Measurements from ENCODE around the gene UGT1A4. TPM values are rescaled to one million over a fixed set of nuclear protein-coding genes. Genes with fewer than 3 reads are reported as not detected.

Gene UGT1A4
- total and polyA plus RNA-seq, 2 of the 8 experiments (the other 6 are each of a cell fraction or from before 2014, with no cell fraction given): not detected

DNA sequence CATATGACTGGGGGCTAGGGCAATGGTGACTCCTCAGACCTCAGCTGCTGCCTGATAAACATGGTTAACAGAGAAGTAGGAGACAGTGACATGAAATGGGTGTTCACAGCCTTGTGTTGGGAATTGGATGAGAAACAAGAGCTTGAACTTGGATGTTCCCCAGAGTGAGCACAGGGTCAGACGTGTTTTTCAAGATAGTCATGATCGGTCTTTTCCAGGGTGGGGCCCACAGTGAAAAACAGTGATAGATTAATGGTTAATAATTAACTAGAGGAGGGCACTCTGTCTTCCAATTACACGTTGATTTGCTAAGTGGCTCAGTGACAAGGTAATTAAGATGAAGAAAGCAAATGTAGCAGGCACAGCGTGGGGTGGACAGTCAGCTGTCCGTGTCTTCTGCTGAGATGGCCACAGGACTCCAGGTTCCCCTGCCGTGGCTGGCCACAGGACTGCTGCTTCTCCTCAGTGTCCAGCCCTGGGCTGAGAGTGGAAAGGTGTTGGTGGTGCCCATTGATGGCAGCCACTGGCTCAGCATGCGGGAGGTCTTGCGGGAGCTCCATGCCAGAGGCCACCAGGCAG is 10.3 kb downstream of the UGT1A4 start, which contains the start of gene UGT1A3:
TSS of gene UGT1A3 (plus strand) at position 320 of the 579 bp plus-strand sequence. CDS start at position 405, 85 bp downstream.
- H3K23me2 ChIP-seq (ENCODE audit: low read depth, low read length): no peaks in the 10 kb centered on the region
- H2BK12ac ChIP-seq (ENCODE audit: low read depth, low read length): no peak within 1 kb of the TSS
- no peak within 1 kb of the TSS for H3K18ac ChIP-seq (ENCODE audit: extremely low read depth, low read length)
- H3K4ac ChIP-seq (replicated peaks; ENCODE audit: insufficient read length, low read depth, low read length): no peak within 1 kb of the TSS
- no peak within 1 kb of the TSS for H3K9ac ChIP-seq (replicated peaks in 1 of 4; ENCODE audit: extremely low read depth in 1 of 4, low read depth in 3 of 4, low read length in 3 of 4)
- H2BK15ac ChIP-seq (ENCODE audit: low read length): no peak within 1 kb of the TSS
- ChIA-PET POLR2A (ENCODE audit: partially characterized antibody) (no interaction called here), CTCF (ENCODE audit: partially characterized antibody) (interaction anchor here (1.3 to 1.4 kb wide), 2 partner anchors 8 to 17 kb away, joined by 3 to 4 read pairs; no protein-coding TSS in a partner anchor)
- no peak within 1 kb of the TSS for H2AFZ ChIP-seq (ENCODE audit: low read length)
- H2AK5ac ChIP-seq (ENCODE audit: low read depth, low read length): no peak within 1 kb of the TSS
- no peak within 1 kb of the TSS for H3K56ac ChIP-seq (replicated peaks; ENCODE audit: insufficient read length, low read depth, low read length)
- no peak within 1 kb of the TSS for H3K4me2 ChIP-seq (ENCODE audit: insufficient read depth in 1 of 2, low read depth in 2 of 2, low read length in 2 of 2)
- no peak within 1 kb of the TSS for H3K23ac ChIP-seq (ENCODE audit: insufficient read length)
- no peak within 1 kb of the TSS for H2BK5ac ChIP-seq (ENCODE audit: low read depth, low read length)
- no peak within 1 kb of the TSS for H4K5ac ChIP-seq (ENCODE audit: insufficient read length, low read depth, low read length)
- 87% methylated on average over 8 of the region's 8 CpGs; no CpG with 5 or more reads in 1 of the 2 experiments for WGBS, 2 experiments (ENCODE audit: extremely low coverage in 1 of 2, insufficient coverage in 1 of 2, insufficient read length in 1 of 2, insufficient replicate concordance in 2 of 2, low coverage in 1 of 2, low lambda C conversion rate in 2 of 2, missing lambda C conversion rate in 1 of 2)
- H3K36me3 ChIP-seq (ENCODE audit: control insufficient read depth in 2 of 4, insufficient read depth in 4 of 4, low read length in 3 of 4): no peaks in the 10 kb centered on the region
- H3K4me1 ChIP-seq (replicated peaks in 1 of 4; ENCODE audit: control insufficient read depth in 3 of 4, insufficient read depth in 4 of 4, low read length in 3 of 4): no peaks in the 10 kb centered on the region
- no peaks in the 10 kb centered on the region for H3K79me2 ChIP-seq (ENCODE audit: control insufficient read depth in 1 of 2, insufficient read depth in 2 of 2, low read length in 2 of 2)
- TF ChIP-seq ZNF274 (IDR thresholded peaks at IDR 0.05; ENCODE audit: borderline replicate concordance, extremely low read depth, low read length) (no peak), YY1 (IDR thresholded peaks at IDR 0.05; ENCODE audit: low read depth, low read length) (no peak), RXRA (IDR thresholded peaks at IDR 0.05; ENCODE audit: insufficient read depth, low read depth, low read length) (no peak)
- TF ChIP-seq, protein P1, sequence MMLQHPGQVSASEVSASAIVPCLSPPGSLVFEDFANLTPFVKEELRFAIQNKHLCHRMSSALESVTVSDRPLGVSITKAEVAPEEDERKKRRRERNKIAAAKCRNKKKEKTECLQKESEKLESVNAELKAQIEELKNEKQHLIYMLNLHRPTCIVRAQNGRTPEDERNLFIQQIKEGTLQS (IDR thresholded peaks at IDR 0.05; ENCODE audit: insufficient read depth, low read depth, low read length): no peak
- H3K14ac ChIP-seq (ENCODE audit: insufficient read length): no peak within 1 kb of the TSS
- DNase-seq (ENCODE audit: low read depth in 1 of 2, low spot score in 2 of 2): no peak
- no peak within 1 kb of the TSS for H2BK20ac ChIP-seq (ENCODE audit: low read length)
- H3K27ac ChIP-seq (ENCODE audit: low read depth, low read length): no peak within 1 kb of the TSS
- no peaks in the 10 kb centered on the region for H3K79me1 ChIP-seq (ENCODE audit: low read depth, low read length)
- peaks cover 3 to 18% of the 10 kb centered on the region in 2 experiments; a peak in 3 of 4 replicates for H3K9me3 ChIP-seq (ENCODE audit: insufficient read depth in 2 of 2, low read depth in 1 of 2, low read length in 1 of 2)
- H3K4me3 ChIP-seq (ENCODE audit: extremely low read depth in 1 of 4, insufficient read depth in 2 of 4, low read depth in 3 of 4, low read length in 4 of 4): no peak within 1 kb of the TSS
- no peaks in the 10 kb centered on the region for H4K20me1 ChIP-seq (replicated peaks in 1 of 2; ENCODE audit: control insufficient read depth in 1 of 2, insufficient read depth in 2 of 2, low read length in 2 of 2)
- no peak for FAIRE-seq
- no peak within 1 kb of the TSS for H2BK120ac ChIP-seq (replicated peaks; ENCODE audit: low read depth, low read length)
- H4K8ac ChIP-seq (ENCODE audit: extremely low read depth, insufficient read depth, low read length): no peak within 1 kb of the TSS
- H4K91ac ChIP-seq (replicated peaks; ENCODE audit: insufficient read length, low read length): no peak within 1 kb of the TSS
- H3K27me3 ChIP-seq (replicated peaks in 1 of 4; ENCODE audit: control insufficient read depth in 3 of 4, extremely low read depth in 1 of 4, insufficient read depth in 3 of 4, low read length in 3 of 4): no peaks in the 10 kb centered on the region
